HG03439 (cell line): ENCODE measurements around the gene MUC20.
"Not testable (repeated sequence)": the region's sequence is repeated elsewhere in the genome, so short reads cannot be mapped to it uniquely, and the experiment has no call there.

Experiments
- ATAC-seq: cut with Tn5 transposase; IDR thresholded peaks from one replicate; pipeline ENCODE4 v1.9.1; 2021; ENCODE audit warnings: mild to moderate bottlenecking, moderate library complexity; ENCODE audit not compliant: unreplicated experiment

Gene MUC20, protein sequence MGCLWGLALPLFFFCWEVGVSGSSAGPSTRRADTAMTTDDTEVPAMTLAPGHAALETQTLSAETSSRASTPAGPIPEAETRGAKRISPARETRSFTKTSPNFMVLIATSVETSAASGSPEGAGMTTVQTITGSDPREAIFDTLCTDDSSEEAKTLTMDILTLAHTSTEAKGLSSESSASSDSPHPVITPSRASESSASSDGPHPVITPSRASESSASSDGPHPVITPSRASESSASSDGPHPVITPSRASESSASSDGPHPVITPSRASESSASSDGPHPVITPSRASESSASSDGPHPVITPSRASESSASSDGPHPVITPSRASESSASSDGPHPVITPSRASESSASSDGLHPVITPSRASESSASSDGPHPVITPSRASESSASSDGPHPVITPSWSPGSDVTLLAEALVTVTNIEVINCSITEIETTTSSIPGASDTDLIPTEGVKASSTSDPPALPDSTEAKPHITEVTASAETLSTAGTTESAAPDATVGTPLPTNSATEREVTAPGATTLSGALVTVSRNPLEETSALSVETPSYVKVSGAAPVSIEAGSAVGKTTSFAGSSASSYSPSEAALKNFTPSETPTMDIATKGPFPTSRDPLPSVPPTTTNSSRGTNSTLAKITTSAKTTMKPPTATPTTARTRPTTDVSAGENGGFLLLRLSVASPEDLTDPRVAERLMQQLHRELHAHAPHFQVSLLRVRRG

DNA sequence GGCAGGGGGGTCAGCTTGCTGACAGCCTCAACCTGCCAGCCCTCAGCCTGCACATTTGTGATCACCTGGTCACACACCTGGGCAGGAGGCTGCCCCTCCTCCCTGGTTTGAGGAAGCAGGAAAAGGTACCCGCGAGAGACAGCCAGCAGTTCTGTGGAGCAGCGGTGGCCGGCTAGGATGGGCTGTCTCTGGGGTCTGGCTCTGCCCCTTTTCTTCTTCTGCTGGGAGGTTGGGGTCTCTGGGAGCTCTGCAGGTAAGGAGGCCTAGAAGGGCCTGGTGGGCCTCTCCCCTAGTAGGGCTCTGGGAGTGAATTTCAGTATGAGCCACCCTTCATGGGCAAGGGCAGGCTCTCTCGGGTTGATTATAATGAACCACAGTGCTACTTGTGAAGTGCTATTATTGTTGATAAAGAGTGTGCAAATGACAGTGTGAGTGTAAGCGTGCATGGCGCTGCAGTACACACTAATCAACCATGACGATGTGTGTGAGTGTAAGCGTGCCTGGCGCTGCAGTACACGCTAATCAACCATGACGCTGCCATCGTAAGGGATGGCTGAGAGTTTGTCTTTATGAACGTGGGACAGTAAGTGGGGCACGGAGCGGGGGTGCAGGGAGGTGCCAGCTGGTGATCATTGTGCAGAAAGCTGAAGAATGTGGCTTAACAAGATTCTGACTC is at the start of gene MUC20:
MUC20 (plus strand) TSS at position 148 of the 676 bp plus-strand sequence; CDS start at position 178, 30 bp downstream.
- not testable (repeated sequence) for ATAC-seq

DNA sequence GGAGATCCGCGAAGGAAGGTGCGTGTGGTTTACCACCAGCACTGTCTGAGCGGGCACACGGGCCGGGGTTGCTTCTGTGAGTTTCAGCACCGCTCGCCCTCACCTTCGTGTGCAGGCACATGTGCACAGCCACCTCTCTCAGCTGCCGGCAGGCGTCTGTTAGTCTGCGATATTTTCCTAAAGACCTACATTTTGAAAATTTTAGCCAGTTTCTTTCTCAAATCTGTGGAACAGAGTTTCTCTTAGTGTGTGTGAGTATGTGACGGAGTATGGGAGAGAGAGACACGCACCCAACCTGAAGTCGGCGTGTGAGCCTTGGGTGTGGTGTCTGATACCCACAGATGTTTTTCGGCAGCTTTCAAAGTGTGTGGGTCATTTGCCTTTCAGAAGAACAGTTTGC is 49.5 kb upstream of the MUC20 start:
- not testable (repeated sequence) for ATAC-seq

DNA sequence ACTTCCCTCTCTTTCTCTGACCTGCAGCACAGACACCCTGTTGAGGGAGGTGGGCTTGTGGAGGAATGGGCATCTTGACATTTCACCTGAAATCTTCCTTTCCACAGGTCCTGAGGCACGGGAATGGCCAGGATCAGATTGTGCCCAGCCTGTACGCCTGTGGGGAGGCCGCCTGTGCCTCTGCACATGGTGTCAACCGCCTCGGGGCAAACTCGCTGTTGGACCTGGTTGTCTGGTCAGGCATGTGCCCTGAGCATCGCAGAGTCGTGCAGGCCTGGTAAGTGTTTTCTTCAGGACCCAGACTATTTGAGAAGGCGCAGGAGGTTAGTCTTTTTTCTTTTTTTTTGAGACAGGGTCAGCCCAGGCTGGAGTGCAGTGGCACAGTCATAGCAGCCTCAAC is 47.1 kb upstream of the MUC20 start:
- not testable (repeated sequence) for ATAC-seq

DNA sequence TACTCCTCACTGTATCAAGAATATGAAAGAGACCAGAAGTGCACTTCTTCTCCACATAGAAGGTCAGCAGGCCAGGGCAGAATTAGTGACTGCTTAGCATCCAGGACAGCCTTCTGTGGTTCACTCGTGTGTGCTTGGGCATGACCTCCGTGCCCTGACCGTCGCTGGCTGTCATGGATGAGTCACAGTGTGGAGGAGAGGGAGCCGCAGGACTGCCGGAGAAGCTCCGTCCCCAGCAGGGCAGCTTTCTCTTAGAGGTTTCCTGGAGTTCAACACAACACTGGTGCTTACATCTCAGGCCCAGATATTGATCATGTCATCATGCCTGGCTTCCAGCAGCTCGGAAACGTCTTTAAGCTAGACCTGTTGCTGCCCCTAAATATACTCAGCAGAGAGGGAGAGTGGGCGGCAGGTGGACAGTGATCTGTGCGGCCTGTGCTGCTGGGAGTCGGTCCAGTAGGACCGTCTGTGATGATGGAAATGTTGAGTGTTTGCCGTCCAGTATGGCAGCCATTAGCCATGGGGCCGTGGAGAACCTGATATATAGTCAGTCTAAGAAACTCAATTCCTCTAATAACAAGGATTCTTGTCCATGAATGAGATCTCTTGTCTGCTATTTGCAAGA is 42.3 kb upstream of the MUC20 start:
- not testable (repeated sequence) for ATAC-seq

DNA sequence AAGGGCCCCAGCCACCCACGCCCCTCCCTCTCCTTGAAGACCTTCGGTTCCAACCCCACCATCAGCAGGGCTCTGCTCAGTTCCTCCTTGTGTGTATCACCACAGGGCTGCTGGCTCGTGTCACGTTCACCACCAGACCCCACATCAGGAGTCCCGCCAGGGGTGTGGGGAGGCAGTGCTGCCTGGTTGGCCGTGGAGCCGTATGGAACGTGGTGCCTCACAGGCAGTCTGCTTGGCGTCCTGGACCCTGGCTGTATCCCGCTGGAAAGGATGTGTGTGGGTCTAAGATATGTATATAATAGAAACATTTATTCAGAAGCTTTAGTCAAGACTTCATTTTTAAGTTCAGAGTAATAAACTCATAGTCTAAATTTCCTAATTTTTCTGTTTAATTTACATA is 40.1 kb upstream of the MUC20 start:
- ATAC-seq: not testable (repeated sequence)

DNA sequence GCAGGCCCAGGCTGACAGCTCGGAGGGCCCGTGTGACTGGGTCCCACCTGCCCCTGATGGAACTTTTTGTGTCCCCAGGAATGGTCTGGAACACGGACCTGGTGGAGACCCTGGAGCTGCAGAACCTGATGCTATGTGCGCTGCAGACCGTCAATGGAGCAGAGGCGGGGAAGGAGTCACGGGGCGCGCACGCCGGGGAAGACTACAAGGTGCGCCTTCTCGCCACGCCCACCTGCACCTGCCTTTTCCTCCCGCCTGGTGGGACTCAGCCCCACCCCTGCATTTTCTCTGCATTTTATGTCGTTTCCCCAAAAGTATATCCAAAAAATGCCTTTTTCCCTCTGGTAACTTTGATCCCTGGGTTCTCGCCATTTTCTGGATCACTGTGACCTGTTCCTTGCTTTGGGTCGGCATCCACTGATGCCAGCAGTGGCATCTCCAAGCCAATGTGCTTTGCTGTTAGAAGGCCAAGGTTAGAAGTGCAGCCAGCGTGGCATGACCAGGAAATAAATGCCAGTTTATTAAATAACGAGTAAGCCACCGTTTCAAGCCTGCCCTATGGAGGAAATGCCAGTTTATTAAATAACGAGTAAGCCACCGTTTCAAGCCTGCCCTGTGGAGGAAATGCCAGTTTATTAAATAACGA is 39.2 kb upstream of the MUC20 start:
- ATAC-seq: not testable (repeated sequence)

DNA sequence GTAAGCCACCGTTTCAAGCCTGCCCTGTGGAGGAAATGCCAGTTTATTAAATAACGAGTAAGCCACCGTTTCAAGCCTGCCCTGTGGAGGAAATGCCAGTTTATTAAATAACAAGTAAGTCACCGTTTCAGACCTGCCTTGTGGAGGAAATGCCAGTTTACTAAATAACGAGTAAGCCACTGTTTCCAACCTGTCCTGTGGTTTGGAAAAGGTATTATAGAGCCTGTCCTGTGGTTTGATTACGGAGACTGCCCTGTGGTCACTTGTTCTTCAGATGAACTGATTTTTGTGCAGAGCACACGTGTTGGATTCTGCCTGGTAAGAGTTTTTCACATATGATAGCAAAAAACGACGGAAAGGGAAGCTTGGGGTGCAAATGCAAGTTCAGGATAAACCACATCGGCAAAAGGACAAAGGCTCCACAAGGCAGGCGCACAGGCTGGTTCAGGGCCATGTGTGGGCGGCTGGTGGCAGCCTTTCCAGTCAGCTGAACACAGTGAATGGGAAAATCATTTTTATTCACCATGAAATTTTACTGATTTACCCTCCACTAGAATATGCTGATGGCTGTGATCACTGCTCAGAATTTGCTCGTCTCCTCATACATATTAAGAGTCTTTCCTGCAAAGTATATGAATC is 38.6 kb upstream of the MUC20 start:
- ATAC-seq: not testable (repeated sequence)

DNA sequence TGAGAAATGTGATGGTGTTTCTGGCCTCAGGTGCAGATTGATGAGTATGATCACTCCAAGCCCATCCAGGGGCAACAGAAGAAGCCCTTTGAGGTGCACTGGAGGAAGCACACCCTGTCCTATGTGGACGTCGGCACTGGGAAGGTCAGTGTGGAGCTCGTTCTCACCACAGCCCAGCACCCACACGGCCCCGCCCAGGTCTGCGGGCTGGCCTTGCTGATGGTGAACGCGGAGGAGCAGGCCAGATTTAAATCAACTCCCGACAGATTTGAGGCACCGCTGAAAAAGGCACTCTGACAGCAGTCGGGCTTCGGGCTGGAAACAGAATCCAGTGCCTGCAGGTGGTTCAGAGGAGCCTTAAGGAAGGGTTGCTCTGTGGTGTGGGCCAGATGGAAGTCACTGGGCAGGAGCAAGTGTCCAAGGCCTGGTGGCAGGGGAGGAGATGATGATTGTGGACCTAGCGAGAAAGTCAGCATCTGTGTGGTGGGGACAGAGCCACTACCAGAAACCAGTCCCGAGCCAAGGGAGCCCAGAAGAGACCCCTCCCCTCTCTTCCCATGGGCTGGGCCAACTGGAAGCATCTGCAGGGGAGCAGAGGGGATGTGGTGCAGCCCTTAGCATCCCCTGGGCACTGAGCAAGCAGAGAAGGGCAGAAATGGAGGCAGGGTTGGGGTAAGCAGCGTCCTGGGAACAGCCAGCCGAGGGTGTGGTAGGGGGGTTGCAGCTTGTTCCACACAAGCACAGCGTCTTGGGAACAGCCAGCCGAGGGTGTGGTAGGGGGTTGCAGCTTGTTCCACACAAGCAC is 36.9 kb upstream of the MUC20 start:
- ATAC-seq: peak; percentile 4

DNA sequence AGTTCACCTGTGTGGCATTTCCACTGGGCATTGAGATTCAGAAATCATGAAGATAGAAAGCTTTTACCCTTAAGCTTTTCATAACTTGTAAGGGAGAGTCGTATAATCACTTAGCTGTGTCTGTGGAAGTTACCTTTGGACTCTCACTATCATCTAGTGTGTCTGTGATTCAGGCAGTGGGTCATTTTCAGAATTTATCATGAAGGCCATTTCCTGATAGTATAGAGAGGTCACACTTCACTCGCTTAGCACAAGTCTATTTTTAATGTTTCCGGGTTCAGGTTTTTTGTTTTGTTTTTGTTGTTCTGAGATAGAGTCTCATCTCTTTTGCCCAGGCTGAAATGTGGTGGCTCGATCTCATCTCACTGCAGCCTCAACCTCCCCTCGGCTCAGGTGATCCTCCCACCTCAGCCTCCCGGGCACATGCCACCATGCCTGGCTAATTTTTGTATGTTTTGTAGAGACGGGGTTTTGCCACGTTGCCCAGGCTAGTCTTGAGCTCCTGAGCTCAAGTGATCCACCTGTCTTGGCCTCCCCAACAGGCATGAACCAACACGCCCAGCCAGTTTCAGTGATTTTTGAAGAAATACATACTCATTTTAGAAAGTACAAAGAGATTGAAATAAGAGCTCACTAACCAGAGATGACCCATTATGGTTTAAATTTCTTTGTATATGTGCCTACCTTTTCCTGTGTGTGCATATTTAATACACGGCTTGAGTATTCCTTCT is 36.1 kb upstream of the MUC20 start:
- ATAC-seq: peak; percentile 60

DNA sequence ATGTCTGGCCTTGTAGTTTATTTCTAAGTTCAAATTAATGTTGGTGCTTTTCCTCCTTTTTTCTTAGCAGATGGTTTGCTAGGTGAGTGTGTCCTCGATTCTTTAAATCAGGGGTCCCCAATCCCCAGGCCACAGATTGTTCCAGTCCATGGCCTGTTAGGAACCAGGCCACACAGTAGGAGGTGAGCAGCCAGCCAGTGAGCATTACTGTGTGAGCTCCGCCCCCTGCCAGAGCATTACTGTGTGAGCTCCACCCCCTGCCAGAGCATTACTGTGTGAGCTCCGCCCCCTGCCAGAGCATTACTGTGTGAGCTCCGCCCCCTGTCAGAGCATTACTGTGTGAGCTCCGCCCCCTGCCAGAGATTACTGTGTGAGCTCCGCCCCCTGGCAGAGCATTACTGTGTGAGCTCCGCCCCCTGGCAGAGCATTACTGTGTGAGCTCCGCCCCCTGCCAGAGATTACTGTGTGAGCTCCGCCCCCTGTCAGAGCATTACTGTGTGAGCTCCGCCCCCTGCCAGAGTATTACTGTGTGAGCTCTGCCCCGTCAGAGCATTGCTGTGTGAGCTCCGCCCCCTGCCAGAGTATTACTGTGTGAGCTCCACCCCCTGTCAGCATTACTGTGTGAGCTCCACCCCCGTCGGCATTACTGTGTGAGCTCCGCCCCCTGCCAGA is 34.1 kb upstream of the MUC20 start:
- not testable (repeated sequence) for ATAC-seq

DNA sequence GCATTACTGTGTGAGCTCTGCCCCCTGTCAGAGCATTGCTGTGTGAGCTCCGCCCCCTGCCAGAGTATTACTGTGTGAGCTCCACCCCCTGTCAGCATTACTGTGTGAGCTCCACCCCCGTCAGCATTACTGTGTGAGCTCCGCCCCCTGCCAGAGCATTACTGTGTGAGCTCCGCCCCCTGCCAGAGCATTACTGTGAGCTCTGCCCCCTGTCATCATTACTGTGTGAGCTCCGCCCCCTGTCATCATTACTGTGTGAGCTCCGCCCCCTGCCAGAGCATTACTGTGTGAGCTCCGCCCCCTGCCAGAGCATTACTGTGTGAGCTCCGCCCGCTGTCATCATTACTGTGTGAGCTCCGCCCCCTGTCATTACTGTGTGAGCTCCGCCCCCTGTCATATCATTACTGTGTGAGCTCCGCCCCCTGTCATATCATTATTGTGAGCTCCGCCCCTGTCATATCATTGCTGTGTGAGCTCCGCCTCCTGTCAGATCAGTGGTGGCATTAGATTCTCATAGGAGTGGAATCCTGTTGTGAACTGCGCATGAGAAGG is 33.5 kb upstream of the MUC20 start:
- ATAC-seq: not testable (repeated sequence)

DNA sequence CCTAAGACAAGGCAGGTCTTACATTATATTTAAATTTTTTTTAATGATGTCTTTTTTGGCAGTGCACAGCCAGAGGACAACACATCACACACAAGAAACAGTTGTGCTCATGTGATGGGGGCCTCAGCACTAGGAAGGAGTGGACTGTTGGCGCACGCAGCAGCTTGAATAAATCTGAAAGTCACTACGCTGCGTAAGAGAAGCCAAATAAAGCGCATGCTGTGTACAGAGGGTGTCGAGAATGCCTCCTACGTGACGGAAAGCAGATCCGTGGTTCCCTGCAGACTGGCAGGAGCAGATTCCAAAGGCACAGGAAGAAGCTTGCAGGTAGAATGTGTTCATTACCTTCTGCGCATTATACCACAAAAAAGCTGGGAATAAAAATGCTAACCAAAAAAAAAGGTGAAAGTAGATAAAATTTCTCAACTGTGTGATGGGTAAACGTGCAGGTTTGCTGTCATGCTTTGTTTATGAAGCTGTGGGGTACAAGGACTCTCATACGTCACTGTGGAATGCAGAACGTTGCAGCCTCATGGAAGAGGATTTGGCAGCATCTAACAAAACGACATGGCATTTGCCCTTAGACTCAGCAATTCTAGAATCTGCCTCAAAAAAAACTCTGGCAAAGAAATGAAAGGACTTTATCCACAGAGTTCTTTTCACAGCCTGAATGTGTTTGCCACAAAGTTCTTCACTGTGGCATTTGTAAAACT is 32.2 kb upstream of the MUC20 start:
- not testable (repeated sequence) for ATAC-seq

DNA sequence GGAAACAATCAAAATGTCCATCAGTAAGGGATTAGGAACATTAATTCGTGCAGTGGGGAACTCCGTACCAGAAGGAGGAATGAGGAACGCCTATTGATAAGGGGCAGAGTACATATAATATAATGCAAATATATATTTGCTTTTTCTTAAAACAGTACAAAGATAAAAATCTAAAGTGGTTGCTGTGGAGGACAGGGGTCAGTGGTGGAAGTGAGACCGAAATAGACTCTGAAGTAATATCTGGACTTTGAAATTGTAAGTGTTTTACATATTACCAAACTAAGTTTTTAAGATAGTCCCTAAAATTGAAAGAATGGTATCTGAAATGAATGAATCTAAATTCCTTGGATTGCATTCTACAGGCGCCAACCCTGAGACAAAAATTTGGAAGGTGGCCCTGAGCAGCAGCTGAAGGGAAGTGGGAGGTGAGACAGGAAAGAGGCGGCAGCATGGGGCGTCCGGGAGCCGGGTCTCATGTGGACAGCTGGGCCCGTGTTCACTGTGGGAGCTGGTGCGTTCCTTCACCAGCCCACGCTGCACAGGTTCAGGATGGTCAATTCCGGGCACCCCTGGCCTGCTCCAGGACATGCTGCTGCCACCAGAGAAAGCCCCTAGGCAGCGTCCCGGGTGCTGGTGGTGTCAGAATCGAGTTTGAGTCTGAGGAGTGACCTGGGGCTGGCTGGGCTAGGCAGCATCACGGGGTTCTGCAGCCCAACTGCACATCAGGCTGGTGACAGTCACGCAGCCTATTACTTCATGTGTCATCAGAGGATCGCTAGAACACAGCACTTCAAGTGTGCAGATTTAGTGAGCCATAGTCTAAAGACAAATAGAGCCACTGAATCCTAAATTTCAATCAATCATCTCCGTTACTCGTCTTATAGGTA is 31.4 kb upstream of the MUC20 start:
- not testable (repeated sequence) for ATAC-seq

DNA sequence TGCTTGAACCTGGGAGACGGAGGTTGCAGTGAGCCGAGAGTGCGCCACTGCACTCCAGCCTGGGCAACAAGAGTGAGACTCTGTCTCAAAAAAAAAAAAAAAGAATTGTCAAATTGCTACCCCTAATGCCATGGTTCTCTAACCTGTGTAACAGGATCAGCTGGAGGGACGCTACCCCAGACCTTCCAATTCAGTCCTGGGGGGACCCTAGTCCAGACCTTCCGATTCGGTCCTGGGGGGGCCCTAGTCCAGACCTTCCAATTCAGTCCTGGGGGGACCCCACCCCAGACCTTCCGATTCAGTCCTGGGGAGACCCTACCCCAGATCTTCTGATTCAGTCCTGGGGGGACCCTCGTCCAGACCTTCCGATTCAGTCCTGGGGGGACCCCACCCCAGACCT is 29.8 kb upstream of the MUC20 start:
- no peak for ATAC-seq

DNA sequence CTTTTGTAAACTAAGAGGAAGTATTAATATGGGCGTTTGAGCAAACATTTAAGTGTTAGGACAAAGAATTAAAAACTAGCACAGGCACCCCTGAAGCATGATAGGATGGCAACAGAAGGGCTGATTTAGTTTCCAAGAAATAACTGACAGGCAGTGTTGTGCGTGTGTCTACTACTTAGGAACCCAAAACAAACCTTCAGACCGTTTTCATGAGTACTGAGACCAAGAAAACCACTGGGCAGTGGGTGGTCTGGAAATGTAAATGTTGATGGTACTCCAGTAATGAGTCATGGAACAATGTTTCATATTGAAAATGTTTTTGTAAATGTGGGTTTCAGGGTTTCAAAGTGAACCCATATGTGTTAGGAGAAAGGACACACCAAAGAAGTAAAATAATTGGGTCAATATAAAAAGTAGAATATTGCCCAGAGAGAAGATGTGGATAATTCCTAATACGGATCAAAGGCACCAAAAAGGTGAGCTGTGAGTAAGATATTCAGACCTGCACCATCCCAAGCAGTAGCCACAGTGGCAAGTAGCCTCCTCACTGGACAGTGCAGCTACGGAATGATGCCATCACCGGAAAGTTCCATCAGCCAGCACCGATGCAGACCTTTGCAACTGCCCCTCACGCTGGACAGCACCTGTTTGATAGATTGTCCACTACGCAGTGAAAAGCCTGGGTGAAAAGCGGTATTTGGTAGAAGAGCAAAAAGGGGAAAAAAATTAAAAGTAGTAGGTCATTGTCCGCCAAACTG is 29.0 kb upstream of the MUC20 start:
- ATAC-seq: not testable (repeated sequence)

DNA sequence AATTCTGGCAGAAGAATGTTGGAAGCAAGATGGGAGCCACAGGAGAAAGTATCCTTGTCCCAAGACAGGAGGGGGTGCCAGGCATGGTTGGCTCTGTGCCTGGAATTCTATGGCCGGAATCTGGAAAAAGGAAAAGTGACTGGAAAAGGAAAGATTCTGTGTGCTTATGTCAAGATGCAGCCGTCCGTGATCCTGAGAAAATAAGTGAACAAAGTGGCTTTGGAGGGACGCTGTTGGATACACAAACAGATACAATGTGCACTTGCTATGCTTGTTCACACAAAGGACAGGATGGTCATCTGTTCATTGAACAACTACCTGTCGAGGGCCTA is 28.5 kb upstream of the MUC20 start:
- no peak for ATAC-seq
